Liver (tissue), 3 donors: ENCODE results near the gene ZEB1.

Experiments
- ATF3 ChIP-seq: IDR thresholded peaks from 2 replicates; pipeline ENCODE4 v1.6.1; 2016; ENCODE audit warnings: antibody characterized with exemption
- EGR1 ChIP-seq, 2 donors: IDR thresholded peaks; 2 replicates each; pipeline ENCODE4 v1.6.1; 2016 to 2018; ENCODE audit warnings: antibody characterized with exemption in 2 of 2, low read depth in 2 of 2
- FOXA1 ChIP-seq: IDR thresholded peaks from 2 replicates; pipeline ENCODE4 v1.6.1; 2016; ENCODE audit warnings: antibody characterized with exemption
- GABPA ChIP-seq, 2 donors: IDR thresholded peaks in 1 of 2; conservative IDR thresholded peaks in 1 of 2; 2 replicates each; pipeline ENCODE4 v1.6.1; 2016; ENCODE audit warnings: antibody characterized with exemption in 2 of 2, mild to moderate bottlenecking in 1 of 2, moderate library complexity in 1 of 2
- HNF4A ChIP-seq, 2 donors: conservative IDR thresholded peaks; 2 replicates each; pipeline ENCODE4 v1.6.1; 2016; ENCODE audit warnings: antibody characterized with exemption in 2 of 2, mild to moderate bottlenecking in 2 of 2
- RAD21 ChIP-seq, 2 donors: IDR thresholded peaks; 2 replicates each; pipeline ENCODE4 v1.6.1; 2016; ENCODE audit warnings: antibody characterized with exemption in 2 of 2, mild to moderate bottlenecking in 2 of 2
- RXRA ChIP-seq, 2 donors: IDR thresholded peaks; 2 replicates each; pipeline ENCODE4 v1.6.1; 2017 to 2018; ENCODE audit warnings: antibody characterized with exemption in 2 of 2, mild to moderate bottlenecking in 1 of 2
- SP1 ChIP-seq: IDR thresholded peaks from 2 replicates; pipeline ENCODE4 v1.6.1; 2018; ENCODE audit warnings: antibody characterized with exemption, mild to moderate bottlenecking
- TAF1 ChIP-seq: conservative IDR thresholded peaks from 2 replicates; pipeline ENCODE4 v1.6.1; 2016; ENCODE audit warnings: antibody characterized with exemption, mild to moderate bottlenecking
- YY1 ChIP-seq: IDR thresholded peaks from 2 replicates; pipeline ENCODE4 v1.6.1; 2016; ENCODE audit warnings: antibody characterized with exemption, mild to moderate bottlenecking
- TF ChIP-seq, protein P1 (sequence below): IDR thresholded peaks from 2 replicates; pipeline ENCODE4 v1.6.1; 2016; ENCODE audit warnings: antibody characterized with exemption, mild to moderate bottlenecking
- TF ChIP-seq, protein P2 (sequence below): fragments of 150-350 bp; IDR thresholded peaks from 2 replicates; pipeline ENCODE4 v1.5.1; 2017; ENCODE audit warnings: improper control_type of control experiment, low read depth, low read length; ENCODE audit not compliant: missing input control
- TF ChIP-seq, protein P3 (sequence below): IDR thresholded peaks from 2 replicates; pipeline ENCODE4 v1.6.1; 2016; ENCODE audit warnings: antibody characterized with exemption
- TF ChIP-seq, protein P4 (sequence below): IDR thresholded peaks from 2 replicates; pipeline ENCODE4 v1.6.1; 2016; ENCODE audit warnings: antibody characterized with exemption
- donor health status: healthy.
- donor health status: healthy.

DNA sequence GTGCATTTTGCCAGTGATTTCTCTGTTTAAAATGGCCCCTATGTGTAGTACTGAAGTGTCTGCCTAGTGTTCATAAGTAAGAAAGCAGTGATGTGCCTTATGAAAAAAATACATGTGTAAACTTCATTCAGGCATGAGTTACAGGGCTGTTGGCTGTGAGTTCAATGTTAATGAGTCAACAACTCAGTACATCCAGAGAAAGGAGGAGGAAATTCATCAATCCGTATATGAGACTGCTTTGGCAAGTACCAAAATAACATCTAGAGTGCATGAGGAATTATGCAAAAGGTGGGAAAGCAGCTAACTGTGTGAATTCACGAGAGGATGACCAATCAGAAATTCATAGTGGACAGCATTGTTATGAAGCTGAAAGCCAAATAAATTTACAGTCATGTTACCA is 255.6 kb downstream of the ZEB1 start:
- TF ChIP-seq SP1 = no peak
- TF ChIP-seq, protein P1, sequence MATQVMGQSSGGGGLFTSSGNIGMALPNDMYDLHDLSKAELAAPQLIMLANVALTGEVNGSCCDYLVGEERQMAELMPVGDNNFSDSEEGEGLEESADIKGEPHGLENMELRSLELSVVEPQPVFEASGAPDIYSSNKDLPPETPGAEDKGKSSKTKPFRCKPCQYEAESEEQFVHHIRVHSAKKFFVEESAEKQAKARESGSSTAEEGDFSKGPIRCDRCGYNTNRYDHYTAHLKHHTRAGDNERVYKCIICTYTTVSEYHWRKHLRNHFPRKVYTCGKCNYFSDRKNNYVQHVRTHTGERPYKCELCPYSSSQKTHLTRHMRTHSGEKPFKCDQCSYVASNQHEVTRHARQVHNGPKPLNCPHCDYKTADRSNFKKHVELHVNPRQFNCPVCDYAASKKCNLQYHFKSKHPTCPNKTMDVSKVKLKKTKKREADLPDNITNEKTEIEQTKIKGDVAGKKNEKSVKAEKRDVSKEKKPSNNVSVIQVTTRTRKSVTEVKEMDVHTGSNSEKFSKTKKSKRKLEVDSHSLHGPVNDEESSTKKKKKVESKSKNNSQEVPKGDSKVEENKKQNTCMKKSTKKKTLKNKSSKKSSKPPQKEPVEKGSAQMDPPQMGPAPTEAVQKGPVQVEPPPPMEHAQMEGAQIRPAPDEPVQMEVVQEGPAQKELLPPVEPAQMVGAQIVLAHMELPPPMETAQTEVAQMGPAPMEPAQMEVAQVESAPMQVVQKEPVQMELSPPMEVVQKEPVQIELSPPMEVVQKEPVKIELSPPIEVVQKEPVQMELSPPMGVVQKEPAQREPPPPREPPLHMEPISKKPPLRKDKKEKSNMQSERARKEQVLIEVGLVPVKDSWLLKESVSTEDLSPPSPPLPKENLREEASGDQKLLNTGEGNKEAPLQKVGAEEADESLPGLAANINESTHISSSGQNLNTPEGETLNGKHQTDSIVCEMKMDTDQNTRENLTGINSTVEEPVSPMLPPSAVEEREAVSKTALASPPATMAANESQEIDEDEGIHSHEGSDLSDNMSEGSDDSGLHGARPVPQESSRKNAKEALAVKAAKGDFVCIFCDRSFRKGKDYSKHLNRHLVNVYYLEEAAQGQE = no peak
- TF ChIP-seq, protein P2, sequence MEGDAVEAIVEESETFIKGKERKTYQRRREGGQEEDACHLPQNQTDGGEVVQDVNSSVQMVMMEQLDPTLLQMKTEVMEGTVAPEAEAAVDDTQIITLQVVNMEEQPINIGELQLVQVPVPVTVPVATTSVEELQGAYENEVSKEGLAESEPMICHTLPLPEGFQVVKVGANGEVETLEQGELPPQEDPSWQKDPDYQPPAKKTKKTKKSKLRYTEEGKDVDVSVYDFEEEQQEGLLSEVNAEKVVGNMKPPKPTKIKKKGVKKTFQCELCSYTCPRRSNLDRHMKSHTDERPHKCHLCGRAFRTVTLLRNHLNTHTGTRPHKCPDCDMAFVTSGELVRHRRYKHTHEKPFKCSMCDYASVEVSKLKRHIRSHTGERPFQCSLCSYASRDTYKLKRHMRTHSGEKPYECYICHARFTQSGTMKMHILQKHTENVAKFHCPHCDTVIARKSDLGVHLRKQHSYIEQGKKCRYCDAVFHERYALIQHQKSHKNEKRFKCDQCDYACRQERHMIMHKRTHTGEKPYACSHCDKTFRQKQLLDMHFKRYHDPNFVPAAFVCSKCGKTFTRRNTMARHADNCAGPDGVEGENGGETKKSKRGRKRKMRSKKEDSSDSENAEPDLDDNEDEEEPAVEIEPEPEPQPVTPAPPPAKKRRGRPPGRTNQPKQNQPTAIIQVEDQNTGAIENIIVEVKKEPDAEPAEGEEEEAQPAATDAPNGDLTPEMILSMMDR = no peak
- no peak for TF ChIP-seq EGR1 (IDR thresholded peaks at IDR 0.05; ENCODE audit: low read depth in 2 of 2)
- TF ChIP-seq, protein P3, sequence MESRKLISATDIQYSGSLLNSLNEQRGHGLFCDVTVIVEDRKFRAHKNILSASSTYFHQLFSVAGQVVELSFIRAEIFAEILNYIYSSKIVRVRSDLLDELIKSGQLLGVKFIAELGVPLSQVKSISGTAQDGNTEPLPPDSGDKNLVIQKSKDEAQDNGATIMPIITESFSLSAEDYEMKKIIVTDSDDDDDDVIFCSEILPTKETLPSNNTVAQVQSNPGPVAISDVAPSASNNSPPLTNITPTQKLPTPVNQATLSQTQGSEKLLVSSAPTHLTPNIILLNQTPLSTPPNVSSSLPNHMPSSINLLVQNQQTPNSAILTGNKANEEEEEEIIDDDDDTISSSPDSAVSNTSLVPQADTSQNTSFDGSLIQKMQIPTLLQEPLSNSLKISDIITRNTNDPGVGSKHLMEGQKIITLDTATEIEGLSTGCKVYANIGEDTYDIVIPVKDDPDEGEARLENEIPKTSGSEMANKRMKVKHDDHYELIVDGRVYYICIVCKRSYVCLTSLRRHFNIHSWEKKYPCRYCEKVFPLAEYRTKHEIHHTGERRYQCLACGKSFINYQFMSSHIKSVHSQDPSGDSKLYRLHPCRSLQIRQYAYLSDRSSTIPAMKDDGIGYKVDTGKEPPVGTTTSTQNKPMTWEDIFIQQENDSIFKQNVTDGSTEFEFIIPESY = no peak
- TF ChIP-seq RAD21 (IDR thresholded peaks at IDR 0.05) = no peak
- TF ChIP-seq, protein P4, sequence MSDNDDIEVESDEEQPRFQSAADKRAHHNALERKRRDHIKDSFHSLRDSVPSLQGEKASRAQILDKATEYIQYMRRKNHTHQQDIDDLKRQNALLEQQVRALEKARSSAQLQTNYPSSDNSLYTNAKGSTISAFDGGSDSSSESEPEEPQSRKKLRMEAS = no peak
- TF ChIP-seq ATF3 = no peak
- no peak for TF ChIP-seq HNF4A (conservative IDR thresholded peaks at IDR 0.05)
- no peak for TF ChIP-seq GABPA (IDR thresholded peaks at IDR 0.05 in 1 of 2, conservative IDR thresholded peaks at IDR 0.05 in 1 of 2)
- no peak for TF ChIP-seq RXRA (IDR thresholded peaks at IDR 0.05)
- TF ChIP-seq FOXA1 = no peak
- no peak for TF ChIP-seq YY1
- TF ChIP-seq TAF1 = no peak
